SIG-M5 (cell line): ENCODE measurements around the gene AJM1.

Experiments used
- DNase-seq: peaks from one replicate; lab custom pipeline; 2025; lab: John Stamatoyannopoulos, UW

The AJM1 gene

DNA sequence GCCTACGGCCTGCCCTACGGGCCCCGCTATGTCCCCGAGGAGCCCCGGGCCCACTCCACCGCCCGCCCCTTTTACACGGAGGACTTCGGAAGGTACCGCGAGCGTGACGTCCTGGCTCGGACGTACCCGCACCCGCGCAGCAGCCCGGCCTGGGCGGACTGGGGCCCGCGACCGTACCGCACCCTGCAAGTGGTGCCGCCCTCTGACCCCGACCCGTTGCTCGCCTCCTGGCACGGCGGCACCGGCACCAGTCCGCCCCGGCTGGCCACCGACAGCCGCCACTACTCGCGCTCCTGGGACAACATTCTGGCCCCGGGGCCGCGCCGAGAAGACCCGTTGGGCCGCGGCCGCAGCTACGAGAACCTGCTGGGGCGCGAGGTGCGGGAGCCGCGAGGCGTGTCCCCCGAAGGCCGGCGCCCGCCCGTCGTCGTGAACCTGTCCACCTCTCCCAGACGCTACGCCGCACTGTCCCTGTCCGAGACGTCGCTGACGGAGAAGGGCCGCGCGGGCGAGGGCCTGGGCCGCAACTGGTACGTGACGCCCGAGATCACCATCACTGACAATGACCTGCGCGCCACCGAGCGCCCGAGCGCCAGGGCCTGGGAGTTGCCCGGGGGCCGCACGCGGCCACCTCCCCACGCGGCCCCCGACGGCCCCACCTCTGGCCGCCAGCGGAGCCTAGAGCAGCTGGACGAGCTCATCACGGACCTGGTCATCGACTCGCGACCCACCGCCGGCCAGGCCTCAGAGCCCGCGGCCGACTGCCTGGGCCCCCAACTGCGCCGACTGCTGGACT lies 3.4 kb downstream of the AJM1 start:
- DNase-seq = no peak

DNA sequence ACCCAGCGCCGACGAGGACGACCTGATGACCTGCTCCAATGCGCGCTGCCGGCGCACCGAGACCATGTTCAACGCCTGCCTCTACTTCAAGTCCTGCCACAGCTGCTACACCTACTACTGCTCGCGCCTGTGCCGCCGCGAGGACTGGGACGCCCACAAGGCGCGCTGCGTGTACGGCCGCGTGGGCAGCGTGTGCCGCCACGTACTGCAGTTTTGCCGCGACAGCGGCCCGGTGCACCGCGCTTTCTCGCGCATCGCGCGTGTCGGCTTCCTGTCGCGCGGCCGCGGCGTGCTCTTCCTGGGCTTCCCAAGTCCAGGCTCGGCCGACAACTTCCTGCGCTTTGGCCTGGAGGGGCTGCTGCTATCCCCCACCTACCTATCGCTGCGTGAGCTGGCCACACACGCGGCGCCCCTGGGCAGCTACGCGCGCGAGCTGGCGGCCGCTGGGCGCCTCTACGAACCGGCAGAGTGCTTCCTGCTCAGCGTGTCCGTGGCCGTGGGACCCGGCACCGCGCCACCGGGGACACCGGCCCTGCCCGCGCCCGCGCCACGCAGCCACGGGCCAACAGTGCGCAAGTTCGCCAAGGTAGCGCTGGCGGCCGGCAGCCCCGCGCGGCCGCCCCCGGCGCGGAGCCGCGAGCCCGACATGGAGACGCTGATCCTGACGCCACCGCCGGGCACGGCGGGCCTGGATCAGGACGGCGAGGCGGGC lies 4.3 kb downstream of the AJM1 start:
- no peak for DNase-seq

DNA sequence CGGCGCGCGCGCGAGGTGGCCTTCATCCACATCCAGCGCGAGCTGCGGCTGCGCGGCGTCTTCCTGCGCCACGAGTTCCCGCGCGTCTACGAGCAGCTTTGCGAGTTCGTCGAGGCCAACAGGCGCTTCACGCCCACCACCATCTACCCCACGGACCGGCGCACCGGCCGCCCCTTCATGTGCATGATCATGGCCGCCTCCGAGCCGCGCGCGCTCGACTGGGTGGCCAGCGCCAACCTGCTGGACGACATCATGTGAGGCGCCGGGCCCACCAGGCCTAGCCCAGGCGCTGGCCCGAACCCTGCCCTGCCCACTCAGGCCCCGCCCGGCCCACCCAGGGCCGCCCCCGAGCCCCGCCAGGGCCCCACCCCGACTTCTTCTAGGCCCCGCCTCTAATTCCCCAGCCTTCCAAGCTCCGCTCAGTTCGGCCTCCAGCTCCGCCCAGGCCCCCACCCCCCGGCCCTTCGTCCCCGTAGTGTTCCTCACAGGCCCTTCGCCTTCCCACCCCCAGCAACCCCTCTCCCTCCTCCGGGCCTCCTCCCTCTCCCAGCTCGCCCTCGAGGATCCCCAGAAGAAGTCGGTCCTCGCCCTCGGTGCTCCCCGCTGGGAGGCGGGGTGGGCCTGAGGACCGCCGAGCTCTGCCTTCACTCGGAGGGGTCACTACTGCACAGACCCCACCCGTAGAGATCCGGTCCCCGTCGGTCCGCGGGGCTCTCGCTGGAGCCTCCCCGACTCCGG lies 5.0 kb downstream of the AJM1 start:
- DNase-seq = no peak

DNA sequence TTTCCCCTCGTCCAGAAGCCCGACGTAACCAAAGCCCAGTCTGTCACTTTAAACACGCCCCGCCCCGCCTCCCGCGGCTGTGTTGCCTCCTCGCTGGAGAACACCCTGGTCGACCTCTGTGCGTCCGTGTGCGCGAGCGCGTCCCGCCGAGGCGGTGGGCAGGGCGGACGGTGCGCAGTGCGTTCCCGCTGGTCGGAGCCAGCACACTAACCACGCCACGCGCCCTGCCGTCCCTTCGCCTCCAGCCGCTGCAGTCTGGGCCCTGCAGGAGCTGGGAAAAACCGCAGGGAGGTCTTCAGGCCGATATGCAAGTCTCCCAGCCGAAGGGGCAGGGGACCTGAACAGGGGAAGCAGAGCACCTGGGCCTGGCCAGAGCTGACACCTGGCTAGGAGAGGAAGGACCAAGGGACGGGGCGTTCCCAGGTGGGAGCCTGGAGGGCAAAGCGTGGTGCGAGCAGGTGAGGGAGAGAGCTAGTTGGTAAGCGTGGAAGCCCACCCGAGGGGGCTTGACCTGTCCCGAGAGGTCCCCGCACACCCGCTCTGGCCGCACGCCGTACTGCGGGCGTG lies 5.6 kb downstream of the AJM1 start:
- peak; percentile 8 for DNase-seq

DNA sequence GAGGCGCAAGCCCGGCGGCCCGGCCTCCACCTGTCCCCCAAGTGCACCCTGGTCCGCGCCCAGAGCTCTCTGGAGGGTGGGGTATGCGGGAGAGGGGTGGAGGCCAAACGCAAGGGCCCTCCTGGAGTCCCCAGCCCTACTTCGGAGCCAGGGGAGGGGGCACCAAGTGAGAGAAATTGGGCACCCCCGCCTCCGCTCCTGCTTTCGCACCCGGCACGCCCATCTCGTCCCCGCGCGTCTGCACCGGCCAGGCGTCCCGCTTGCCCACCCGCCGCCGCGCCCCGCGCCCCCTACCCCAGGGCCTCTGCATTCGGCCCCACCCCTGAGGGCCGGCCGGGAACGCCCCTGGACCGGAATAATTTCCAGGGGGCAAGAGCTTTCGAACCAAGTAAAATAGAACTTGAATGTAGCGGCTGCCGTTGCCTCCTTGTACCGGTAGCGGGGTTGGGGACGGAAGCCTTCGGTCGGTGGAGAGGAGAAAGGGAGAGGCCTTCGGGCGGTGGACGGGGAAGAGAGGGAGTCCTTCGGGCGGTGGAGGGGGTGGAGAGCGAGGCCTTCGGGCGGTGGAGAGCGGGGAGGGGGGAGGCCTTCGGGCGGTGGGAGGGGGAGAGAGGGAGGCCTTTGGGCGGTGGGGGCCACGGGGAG lies 6.2 kb downstream of the AJM1 start:
- peak; percentile 7 for DNase-seq

DNA sequence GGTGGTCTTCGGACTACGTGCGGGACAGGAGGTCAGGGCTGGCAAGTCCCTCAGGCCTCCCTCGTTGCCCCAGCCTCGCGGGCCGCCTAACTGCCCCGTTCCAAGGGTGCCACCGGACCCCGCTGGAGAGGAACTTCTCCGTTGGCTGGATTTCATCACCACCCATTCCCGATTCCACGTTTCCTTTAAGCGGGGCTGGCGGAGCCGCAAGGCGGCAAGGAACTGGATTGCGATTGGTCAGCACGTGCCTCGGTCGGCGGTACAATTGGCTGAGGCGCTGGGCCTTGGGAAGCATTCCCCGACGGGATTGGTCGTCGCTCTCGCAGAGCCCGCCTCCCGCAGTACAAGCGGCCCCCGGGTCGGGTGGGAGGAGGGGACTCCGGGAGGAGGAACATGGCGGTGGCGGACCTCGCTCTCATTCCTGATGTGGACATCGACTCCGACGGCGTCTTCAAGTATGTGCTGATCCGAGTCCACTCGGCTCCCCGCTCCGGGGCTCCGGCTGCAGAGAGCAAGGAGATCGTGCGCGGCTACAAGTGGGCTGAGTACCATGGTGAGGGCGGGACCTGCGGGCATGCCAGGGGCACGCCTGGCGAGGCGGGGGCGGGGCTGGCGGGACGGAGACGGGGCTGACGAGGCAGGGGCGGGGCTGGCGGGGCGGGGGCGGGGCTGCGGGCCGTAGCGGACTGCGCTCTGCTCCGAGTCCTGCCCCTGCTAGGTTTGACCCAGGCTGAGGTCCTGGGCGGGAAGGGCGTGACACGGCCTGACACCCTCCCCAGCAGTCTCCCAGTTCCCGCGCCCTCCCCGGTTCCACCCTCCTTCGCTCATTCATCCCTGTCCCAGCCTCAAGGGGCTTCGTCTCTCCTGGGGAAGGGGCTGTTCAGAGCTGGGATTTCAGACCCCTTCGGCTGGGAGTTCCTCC lies 7.0 kb downstream of the AJM1 start, which contains the start of gene PHPT1:
Gene PHPT1 (plus strand): TSS at position 372 of the 922 bp plus-strand sequence. CDS start 22 bp downstream, at position 394.
- peak; percentile 93 for DNase-seq

DNA sequence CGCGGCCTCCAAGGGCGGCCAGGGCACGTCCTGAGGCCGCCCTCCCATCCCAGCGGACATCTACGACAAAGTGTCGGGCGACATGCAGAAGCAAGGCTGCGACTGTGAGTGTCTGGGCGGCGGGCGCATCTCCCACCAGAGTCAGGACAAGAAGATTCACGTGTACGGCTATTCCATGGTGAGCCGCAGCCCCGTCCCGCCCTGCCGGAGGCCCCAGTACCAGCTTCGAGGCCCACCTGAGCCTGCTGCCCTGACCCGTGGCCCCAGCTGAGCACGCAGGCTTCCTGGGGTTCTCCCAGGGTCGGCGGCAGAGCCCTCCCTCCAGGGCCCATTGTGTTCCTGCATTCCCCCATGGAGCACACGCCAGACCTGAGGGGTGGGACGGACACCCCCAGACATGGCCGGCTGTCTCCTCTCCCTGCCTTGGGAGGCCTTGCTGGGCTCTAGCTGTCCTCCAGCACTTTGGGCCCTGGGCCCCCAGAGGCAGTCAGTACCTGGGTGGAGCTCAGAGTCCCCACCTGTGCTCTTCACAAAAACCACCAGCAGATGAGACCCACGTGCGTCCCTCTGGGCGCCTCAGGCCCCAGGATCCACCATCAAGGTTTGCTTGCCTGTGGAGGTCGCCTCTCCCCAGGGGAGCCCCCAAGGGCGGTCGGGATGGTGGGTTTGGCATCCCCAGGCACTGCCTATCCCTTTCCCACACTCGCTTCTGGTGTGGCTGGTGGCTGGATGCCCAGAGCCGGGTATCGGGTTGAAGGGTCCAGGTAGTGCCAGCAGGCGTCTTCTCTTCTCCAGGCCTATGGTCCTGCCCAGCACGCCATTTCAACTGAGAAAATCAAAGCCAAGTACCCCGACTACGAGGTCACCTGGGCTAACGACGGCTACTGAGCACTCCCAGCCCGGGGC lies 7.9 kb downstream of the AJM1 start:
- no peak for DNase-seq

DNA sequence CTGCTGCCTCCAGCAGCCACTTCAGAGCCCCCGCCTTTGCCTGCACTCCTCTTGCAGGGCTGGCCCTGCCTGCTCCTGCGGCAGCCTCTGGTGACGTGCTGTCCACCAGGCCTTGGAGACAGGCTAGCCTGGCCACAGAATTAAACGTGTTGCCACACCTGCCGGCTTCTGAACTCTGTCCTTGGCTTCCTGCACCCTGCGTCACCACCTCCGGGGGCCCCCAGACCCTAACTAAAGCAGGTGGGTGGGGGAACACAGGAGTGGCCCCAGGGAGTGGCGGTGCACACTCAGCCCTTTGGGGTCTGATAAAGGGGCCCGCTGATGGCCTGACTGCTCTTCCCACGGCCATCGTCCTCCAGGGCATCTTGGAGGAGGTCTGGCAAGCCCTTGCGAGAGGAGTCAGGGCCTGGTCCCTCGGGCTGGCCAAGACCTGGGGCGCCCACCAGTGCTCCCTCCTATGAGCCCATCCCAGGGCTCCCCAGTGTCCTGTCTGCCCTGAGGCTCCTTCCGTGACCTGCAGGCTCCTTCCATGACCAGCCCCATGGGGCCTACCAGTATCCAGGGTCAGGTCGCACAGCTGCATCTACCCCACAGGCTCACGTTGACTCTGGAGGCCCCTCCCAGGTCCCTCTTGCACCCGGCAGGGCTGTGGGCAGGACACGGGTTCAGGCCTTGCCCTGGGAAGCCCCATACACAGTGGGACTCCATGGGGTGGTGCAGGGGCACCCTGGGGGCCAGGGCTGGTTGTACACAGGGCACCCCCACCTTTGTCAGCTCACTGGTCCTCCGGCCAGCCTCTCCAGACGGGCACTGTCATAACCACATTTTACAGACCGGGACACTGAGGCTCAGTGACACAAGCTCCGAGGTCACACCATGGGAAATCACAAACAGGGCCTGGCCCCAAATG lies 8.8 kb downstream of the AJM1 start:
- no peak for DNase-seq

DNA sequence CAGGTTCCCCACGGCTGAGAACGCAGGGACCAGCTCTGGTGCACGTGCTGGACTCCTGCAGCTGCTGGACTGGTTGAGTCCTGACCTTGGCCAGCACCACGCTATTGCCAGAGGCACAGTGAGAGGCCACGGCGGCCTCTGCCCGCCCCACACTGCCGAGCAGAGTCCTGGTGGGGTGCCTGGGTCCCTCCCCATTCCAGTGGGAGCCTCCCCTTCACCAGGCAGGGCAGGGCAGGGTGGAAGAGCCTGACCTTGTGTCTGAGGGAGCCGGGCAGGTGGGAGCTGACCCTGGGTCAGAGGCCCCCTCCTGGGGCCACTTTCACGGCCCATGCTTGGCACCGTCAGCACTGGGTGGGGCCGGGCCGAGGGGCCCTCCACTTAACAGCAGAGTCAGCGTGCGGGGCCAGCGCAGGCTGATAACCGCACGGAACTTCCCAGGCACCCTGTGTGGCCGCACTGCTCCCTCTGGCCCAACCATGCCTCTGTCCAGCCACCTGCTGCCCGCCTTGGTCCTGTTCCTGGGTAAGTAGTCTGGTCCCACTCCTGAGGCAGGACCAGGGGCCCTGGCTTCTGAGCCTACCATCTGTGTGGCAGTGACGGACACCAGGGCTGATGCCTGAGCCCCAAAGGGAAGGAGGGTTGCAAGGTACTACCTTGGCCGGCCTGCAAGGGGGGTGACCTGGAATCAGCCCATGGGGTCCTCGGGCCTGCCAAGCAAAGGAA lies 9.8 kb downstream of the AJM1 start, which contains the start of gene MAMDC4:
Gene MAMDC4 (plus strand): TSS at position 406 of the 723 bp plus-strand sequence. CDS start 71 bp downstream, at position 477.
- DNase-seq = no peak

DNA sequence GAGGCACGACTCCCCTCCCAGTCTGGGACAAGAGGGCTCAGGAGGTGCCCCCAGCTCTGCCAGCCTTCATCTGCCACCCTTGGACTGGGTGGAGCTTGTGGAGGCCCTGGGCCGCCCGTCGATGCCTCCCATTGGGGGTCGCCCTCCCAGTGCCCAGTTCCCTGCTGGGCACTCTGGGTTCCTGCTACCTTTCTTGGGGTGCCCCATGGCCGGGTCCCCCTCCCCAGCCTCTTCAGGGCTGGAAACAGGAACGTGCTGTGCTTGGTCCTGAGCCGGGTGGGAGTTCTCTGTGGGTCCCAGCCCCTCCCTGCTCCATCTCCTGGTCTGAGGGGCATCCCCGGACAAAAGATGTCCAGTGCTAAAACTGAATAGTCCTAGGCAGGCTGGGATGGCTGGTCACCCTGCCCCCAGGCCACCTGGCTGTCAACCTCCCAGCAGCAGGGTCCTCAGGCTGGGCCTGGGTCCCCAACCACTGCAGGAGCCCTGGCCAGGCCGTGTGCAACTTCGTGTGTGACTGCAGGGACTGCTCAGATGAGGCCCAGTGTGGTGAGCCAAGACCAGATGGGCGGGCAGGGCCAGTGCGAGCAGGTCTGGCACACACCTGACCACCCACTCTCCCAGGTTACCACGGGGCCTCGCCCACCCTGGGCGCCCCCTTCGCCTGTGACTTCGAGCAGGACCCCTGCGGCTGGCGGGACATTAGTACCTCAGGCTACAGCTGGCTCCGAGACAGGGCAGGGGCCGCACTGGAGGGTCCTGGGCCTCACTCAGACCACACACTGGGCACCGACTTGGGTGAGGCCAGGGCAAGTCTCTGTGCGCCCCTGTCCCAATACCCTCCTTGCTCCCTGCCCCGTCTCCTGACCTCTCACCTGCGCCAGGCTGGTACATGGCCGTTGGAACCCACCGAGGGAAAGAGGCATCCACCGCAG lies 10.7 kb downstream of the AJM1 start:
- DNase-seq = no peak

DNA sequence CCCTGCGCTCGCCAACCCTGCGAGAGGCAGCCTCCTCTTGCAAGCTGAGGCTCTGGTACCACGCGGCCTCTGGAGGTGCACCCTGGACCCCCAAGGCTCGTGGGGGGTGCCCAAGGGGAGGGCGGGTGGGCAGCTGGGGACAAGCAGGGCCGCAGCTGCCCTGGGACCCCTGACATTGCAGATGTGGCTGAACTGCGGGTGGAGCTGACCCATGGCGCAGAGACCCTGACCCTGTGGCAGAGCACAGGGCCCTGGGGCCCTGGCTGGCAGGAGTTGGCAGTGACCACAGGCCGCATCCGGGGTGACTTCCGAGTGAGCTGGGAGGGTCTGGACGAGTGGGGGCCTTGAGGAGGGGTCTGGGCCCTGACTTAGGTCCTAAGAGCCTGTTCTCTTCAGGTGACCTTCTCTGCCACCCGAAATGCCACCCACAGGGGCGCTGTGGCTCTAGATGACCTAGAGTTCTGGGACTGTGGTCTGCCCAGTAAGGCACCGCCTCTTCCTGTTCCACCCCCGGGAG lies 11.4 kb downstream of the AJM1 start:
- DNase-seq = no peak

DNA sequence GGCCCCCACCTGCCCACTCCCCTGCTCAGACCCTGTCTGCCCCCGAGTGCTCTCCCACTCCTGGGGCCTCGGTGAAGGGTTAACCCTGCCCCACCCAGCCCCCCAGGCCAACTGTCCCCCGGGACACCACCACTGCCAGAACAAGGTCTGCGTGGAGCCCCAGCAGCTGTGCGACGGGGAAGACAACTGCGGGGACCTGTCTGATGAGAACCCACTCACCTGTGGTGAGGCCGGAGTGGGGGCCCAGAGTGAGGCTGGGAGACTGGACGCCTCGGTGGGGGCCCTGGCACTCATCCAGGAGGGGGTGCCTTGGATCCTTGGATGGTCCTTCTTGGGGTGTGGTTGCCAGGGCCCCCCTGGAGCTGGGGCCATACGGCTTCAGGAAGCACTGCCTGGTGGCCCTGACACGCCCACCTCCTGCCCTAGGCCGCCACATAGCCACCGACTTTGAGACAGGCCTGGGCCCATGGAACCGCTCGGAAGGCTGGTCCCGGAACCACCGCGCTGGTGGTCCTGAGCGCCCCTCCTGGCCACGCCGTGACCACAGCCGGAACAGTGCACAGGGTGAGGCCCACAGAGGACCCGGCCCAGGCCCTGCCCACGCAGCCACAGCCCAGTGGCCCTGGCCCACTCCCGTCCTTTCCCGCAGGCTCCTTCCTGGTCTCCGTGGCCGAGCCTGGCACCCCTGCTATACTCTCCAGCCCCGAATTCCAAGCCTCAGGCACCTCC lies 12.0 kb downstream of the AJM1 start:
- DNase-seq = no peak

DNA sequence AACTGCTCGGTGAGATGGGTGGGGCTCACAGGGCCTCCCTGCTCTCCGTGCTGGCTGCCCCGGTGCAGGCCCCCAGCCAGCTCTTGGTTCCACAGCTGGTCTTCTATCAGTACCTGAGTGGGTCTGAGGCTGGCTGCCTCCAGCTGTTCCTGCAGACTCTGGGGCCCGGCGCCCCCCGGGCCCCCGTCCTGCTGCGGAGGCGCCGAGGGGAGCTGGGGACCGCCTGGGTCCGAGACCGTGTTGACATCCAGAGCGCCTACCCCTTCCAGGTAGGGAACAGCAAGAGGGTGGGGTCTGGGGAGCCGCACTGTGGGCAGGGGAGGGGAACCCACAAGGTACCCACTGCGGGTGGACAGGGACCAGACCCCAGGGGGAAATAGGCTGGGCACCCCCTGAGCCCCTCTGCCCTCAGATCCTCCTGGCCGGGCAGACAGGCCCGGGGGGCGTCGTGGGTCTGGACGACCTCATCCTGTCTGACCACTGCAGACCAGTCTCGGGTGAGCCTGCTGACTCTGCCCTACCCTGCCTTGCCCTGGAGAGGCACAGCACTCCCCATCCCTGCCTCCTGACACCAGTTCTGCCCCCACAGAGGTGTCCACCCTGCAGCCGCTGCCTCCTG lies 12.7 kb downstream of the AJM1 start:
- DNase-seq = no peak

DNA sequence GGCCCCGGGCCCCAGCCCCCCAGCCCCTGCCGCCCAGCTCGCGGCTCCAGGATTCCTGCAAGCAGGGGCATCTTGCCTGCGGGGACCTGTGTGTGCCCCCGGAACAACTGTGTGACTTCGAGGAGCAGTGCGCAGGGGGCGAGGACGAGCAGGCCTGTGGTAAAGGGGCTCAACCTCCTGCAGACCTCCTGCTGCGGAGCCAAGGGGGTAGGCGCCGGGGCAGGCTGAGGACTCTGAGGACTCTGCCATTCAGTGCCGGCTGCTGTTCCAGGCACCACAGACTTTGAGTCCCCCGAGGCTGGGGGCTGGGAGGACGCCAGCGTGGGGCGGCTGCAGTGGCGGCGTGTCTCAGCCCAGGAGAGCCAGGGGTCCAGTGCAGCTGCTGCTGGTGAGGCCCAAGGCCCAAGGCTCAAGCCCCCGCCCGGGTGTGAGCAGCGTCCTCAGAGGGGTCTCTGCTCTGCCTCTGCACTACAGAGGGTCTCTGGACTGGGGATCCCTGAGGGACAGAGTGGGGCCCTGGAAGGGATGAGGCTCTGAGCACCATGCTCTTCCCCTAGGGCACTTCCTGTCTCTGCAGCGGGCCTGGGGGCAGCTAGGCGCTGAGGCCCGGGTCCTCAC lies 13.3 kb downstream of the AJM1 start:
- no peak for DNase-seq

DNA sequence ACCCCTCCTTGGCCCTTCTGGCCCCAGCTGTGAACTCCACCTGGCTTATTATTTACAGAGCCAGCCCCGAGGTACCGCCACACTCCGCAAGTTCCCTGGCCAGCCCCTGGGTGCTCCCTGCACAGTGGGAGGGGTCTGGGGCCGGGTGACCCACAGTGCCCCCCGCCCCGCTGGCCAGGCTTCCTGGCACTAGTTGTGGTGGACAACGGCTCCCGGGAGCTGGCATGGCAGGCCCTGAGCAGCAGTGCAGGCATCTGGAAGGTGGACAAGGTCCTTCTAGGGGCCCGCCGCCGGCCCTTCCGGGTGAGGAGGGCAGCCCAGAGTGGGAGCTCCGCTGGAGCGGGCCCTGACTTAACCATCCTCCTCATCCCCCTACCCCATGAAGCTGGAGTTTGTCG lies 13.8 kb downstream of the AJM1 start:
- DNase-seq = no peak
